Adrenal gland (tissue), 5 donors: ENCODE measurements around the gene HBP1.

Experiments
- CTCF ChIP-seq, 6 experiments: fragments of 450-650 bp in 4 of 6; fragments of 200-600 bp in 2 of 6; sonication (generic) in 1 of 6; IDR thresholded peaks; 1 replicate in 5 of 6; 2 replicates in 1 of 6; pipeline versions ENCODE4 v1.5.1 to v1.8.0; 2016 to 2021; ENCODE audit warnings: antibody characterized with exemption in 6 of 6, mild to moderate bottlenecking in 2 of 6, moderate library complexity in 1 of 6
- POLR2A ChIP-seq, 2 donors: fragments of 450-650 bp; IDR thresholded peaks; one replicate each; pipeline ENCODE4 v1.6.1; 2017; ENCODE audit warnings: antibody characterized with exemption in 2 of 2, mild to moderate bottlenecking in 2 of 2, moderate library complexity in 1 of 2
- donor health status: DM: no; HTN: no; CAD: no.

- no peak for TF ChIP-seq CTCF (IDR thresholded peaks at IDR 0.05)
- no peak for TF ChIP-seq POLR2A (IDR thresholded peaks at IDR 0.05)
These were observed 45.4 kb upstream of the HBP1 start for GRCh38 chr7:107123392-107123791.
